Measurements from ENCODE around the gene ATP13A5.

DNA sequence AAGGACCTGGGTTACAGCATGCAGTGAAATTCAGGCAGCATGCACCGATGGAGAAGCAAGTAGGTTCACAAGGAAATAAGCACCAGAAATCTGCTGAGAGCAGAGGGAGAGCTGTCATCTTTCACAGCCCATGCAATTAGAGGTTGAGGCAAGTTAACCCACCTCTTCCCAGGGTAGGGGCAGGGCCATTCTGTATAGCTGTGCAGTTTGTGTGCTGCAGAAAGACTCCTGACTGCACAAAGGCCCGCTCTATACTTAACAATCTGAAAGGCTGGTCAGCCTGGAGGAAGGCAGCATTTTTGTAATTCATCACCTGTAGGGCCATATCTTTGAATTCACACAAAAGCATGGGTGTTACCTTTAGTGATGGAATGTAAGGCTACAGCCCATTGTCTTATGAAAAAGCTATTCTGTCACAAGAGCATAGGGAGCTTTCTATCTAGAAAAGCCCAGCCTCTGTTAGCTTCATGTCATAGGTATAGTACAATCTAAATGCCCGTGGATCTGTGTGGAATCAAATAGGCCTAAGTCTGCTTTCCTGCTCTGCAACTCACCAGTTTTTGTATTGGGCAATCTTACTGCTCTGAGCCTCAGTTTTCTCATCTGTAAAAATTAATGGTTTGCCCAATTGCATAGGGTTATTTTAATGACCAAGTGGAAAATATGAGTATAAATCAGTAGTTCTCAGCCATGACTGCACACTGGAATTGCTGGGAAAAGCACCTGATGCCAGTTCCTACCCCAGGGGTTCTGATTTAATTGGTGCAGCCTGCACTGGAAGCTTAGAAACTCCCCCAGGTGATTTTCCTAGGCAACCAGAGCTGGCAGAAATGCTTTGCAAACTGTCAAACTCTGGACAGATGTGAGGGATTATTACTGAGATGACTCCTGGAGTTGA, 65.2 kb downstream of the ATP13A5 start:
- TF ChIP-seq, protein P1, sequence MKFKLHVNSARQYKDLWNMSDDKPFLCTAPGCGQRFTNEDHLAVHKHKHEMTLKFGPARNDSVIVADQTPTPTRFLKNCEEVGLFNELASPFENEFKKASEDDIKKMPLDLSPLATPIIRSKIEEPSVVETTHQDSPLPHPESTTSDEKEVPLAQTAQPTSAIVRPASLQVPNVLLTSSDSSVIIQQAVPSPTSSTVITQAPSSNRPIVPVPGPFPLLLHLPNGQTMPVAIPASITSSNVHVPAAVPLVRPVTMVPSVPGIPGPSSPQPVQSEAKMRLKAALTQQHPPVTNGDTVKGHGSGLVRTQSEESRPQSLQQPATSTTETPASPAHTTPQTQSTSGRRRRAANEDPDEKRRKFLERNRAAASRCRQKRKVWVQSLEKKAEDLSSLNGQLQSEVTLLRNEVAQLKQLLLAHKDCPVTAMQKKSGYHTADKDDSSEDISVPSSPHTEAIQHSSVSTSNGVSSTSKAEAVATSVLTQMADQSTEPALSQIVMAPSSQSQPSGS (IDR thresholded peaks at IDR 0.05; ENCODE audit: low read length) = no peak
- TF ChIP-seq POLR2A (IDR thresholded peaks at IDR 0.05; ENCODE audit: control extremely low read depth in 1 of 2, low read depth in 2 of 2, low read length in 2 of 2) (no peak), RXRA (IDR thresholded peaks at IDR 0.05; ENCODE audit: insufficient read depth, low read depth, low read length) (no peak), NRF1 (IDR thresholded peaks at IDR 0.05; ENCODE audit: low read depth, low read length) (no peak), GABPA (IDR thresholded peaks at IDR 0.05; ENCODE audit: borderline replicate concordance, insufficient read depth, low read length) (no peak), CTCF (IDR thresholded peaks at IDR 0.05; ENCODE audit: control extremely low read depth in 1 of 3, insufficient read depth in 1 of 3, low read depth in 1 of 3, low read length in 3 of 3) (no peak), EZH2 (IDR thresholded peaks at IDR 0.05; ENCODE audit: low read depth, low read length, severe bottlenecking) (no peak), EGR1 (IDR thresholded peaks at IDR 0.05; ENCODE audit: borderline replicate concordance, low read depth, low read length) (no peak), RNF2 (IDR thresholded peaks at IDR 0.05; ENCODE audit: borderline replicate concordance, low read depth, low read length, missing control alignments, poor library complexity, severe bottlenecking) (no peak), TAF1 (IDR thresholded peaks at IDR 0.05; ENCODE audit: low read depth, low read length) (no peak), SP2 (IDR thresholded peaks at IDR 0.05; ENCODE audit: low read length) (no peak), CEBPB (IDR thresholded peaks at IDR 0.05; ENCODE audit: low read depth, low read length) (no peak), CBX5 (IDR thresholded peaks at IDR 0.05; ENCODE audit: low read depth, low read length) (no peak)
